SK-N-SH (cell line): ENCODE data around the gene HESX1.

Source experiments
- CHD2 ChIP-seq: fragments of 150-350 bp; IDR thresholded peaks from 2 replicates; pipeline ENCODE4 v1.6.1; 2018; ENCODE audit warnings: low read length; ENCODE audit not compliant: partially characterized antibody
- CTCF ChIP-seq: fragments of 200-600 bp; sonication (generic); IDR thresholded peaks from 2 replicates; pipeline ENCODE4 v1.6.1; 2017; ENCODE audit warnings: antibody characterized with exemption, mild to moderate bottlenecking, moderate library complexity
- EP300 ChIP-seq, 2 experiments: IDR thresholded peaks; 2 replicates each; pipeline versions ENCODE4 v1.4.0 to v1.6.1; 2012; ENCODE audit warnings: borderline replicate concordance in 1 of 2, low read depth in 1 of 2, low read length in 1 of 2
- NFIC ChIP-seq: IDR thresholded peaks from 2 replicates; pipeline ENCODE4 v1.4.0; 2012; ENCODE audit warnings: borderline replicate concordance
- RAD21 ChIP-seq: IDR thresholded peaks from 2 replicates; pipeline ENCODE4 v1.6.1; 2012; ENCODE audit warnings: mild to moderate bottlenecking, low read length
- SMC3 ChIP-seq: IDR thresholded peaks from 2 replicates; pipeline ENCODE4 v1.6.1; 2012; ENCODE audit warnings: low read depth, low read length, improper control_type of control experiment

- no peak for TF ChIP-seq RAD21
- no peak for TF ChIP-seq SMC3
- TF ChIP-seq EP300 (IDR thresholded peaks at IDR 0.05; ENCODE audit: borderline replicate concordance in 1 of 2, low read depth in 1 of 2, low read length in 1 of 2): no peak
- TF ChIP-seq CTCF: no peak
- TF ChIP-seq NFIC: no peak
- TF ChIP-seq CHD2: no peak
Observed at GRCh38 chr3:57157545-57157944, 42.2 kb downstream of the HESX1 start.
